ENCODE measurements around the gene CMA1.

GRCh38 chr14:24535737-24536136, 27.7 kb upstream of the CMA1 start:
- TF ChIP-seq CTCF (IDR thresholded peaks at IDR 0.05) (no peak), EZH2 (IDR thresholded peaks at IDR 0.05; ENCODE audit: borderline replicate concordance, insufficient read depth, low read depth, low read length, poor library complexity, severe bottlenecking) (no peak)
